ENCODE measurements around the gene KLHL12.

KLHL12 gene

DNA sequence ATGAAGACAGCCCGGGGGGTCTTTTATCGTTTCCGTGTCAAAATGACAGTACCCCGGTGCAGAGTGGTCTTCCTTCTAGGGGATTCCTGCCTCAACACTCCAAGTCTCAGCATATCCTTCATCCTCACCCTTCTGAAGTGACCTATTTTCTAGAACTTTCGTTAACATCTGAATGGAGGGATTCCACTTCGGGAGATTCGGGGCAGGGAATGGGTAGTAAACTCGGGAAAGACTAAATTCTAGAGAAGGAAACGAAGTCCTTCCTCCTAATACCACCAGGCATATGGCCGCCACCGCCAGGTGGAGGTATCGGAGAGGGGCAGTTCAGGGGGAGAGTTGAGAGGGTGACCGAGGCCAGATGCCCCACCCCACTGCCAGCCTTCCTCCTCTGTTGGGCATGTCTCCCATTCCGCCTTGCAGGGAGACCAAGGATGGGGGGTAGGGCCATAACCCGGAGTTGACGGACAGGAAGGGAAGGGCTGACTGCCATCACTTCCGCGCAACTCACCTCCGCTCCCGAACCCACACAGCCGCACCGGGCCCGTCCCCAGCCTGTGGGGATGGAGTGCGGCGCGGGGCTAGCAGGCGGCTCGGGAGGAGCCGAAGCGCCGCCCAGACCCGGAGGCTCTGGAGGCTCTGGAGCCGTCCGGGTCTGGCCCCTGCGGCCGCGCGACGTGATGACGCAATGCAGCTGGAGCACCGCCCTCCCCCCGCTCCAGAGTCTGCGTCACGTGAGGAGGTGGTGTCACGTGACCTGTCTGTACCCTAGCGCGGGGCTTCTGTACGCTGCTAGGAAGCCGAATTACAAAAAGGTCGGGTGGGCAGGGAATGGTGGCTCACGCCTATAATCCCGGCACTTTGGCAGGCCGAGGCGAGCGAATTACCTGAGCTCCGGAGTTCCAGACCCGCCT is at the start of gene KLHL12:
TSS of gene KLHL12 (minus strand) at position 654 of the 911 bp plus-strand sequence. CDS start 2,072 bp downstream, outside the sequence.
- DNase-seq = peak; percentile 95

DNA sequence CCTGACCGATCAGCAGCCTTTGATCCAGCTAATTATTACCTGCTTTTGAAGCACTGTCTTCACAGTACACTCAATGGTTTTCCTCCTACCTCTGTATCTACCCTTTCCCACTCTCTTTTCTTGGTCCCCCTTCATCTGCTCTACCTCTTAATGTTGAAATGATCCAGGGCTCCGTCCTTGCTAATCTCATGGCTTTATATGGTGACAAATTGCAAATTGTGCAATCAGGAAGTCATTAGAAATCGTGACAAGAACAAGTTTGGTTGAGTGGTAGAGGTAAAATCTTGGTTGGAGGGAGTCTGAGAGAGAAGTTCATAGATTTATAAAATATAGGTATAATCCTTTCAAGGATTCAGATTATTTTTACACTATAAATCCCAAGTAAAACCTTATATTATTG is 49.6 kb upstream of the KLHL12 start:
- no peak for DNase-seq

DNA sequence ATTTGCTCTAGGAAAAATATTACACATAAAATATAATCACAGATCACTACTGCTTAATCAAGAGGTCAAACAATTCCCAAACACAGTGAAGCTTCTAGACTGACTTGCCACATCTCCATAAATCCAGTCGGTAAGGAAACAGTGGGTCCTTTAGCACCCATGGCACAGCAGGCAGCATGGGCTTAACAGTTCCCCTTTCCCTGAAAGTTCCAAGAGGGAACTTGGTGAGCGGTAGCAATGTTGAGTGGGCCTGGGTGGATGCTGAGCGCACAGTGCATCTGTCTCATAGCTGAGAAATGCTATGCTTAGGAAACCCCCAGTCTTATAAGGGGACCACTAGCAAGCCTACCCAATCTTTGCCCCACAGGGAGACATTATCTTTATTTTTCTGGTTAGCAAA is 47.8 kb upstream of the KLHL12 start:
- no peak for DNase-seq

DNA sequence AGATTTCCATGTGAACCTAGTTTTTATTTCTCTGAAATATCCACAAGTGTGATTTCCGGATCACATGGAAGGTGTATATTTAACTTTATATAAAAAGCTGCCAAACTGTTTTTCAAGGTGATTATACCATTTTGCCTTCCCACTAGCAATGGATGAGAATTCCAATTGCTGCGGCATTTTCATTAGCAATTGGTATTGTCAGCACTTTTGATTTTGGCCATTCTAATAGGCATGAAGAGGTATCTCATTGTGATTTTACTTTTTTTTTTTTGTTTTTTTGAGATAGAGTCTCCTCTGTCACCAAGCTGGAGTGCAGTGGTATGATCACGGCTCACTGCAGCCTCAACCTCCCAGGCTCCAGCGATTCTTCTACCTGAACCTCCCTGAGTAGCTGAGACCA is 45.0 kb upstream of the KLHL12 start:
- no peak for DNase-seq

DNA sequence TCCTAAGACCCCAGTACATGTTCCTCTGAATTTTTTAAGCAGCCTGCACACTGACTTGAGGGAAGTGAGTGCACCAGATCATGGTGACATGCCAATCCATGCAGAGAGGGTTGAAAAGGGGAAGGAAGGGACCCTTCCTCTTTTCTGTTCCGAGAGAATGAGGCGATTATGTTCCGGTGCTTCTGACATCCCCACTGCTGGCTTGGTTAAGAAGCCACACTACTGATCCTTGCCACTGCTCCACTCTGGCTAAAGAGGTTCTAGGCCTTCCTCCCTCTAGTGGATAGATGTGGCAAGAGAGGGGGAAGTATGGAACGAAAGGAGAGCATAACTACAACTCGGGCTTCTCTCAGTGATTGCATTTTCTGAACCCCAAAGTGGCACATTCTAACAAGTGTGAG is 41.9 kb upstream of the KLHL12 start:
- DNase-seq = peak; percentile 54

DNA sequence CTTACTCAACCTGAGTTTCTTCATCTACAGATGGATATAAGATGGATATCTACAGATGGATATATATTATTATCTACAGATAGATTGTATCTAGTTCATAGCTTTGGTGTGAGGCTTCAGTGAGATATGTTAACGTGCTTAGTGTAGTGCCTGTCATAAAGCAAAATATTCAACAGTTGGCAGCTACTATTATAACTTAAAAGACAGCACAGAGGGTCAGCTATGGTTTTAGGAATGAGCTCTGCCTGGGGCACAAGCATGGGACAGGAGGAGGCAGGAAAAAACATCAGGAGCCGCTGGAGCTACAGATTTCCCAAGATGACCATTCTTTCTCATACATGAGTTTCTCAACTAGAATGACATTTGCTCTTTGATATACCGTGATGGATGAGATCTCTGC is 41.3 kb upstream of the KLHL12 start:
- no peak for DNase-seq

DNA sequence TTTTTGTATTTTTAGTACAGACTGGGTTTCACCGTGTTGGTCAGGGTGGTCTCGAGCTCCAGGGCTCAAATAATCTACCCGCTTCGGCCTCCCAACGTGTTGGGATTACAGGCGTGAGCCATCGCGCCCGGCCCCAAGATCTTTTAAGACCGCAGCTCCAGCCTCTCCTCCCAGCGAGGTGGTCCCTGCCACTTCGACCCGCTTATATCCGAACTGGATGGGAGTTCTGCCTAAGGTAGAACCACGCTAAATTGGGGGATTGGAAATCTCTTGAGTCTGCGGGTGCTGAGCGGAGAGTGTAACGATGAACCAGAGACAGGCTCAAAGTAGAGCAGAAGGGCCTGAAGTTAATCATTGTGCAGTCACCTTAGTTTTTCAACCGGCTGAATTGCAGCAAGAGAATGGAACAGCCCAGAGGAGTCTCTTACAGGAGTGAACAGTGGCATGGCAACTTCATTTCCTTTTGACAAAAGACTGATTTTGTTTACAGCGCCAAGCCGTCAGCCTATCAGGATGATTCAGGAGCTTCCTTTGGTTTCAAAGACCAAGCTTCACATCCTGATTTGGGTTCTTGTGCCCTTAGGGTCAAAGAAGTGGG is 40.7 kb upstream of the KLHL12 start:
- peak; percentile 37 for DNase-seq

DNA sequence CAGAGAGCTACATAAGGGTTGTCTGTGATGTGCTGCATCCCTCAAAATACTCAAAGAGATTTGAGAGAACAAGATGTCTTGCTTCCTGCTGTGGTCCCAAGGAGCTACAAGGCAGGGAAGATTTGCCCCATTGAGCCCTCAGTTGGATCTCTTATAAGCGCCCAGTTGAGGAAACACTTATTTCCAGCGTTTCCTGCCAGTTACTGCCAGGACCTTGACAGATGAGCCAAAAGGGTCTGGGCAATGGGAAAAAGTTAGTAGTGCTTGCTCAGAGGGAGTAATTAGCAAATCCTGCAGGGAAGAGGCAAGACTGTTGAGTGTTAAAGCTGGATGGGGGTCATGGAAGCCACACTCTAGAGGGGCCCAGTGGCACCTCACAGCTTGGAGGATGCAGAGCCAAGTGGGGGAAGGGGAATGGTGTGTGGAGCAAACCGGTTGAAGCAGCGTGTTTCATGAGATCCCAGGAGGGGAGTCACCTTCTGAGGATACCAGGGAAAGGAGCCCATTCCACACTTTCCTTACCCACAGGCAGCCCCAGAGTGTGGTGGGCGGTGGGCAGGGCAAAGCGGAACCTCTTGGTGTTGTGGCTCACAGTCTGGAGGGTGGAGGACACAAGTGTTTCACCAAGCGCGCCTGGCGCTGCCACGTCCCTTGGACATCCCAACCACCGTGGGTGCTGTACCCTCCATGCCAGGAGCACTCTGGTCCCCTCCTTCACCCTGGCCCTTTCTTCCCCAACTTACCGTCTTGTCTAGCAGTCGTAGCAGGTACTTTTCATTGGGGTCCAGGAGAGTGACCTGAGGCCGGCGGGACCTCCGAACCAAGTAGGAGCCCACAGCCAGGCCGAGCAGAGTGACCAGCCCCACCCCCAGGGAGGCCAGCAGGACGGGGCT is 39.2 kb upstream of the KLHL12 start:
- no peak for DNase-seq

DNA sequence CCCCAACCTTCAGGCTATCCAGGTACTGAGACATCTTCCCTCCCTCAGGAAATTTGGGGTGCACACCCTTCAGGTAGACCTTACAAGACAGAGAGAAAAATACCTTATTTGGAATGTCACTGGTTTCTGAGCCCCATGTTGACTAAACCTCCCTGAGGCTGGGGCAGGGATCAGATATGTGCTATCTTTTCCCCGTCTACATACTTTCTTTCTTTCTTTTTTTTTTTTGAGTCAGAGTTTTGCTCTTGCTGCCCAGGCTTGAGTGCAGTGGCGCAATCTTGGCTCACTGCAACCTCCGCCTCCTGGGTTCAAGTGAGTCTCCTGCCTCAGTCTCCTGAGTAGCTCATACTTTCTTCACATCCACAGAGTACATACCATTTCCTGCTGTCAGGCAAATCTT is 38.4 kb upstream of the KLHL12 start:
- no peak for DNase-seq

DNA sequence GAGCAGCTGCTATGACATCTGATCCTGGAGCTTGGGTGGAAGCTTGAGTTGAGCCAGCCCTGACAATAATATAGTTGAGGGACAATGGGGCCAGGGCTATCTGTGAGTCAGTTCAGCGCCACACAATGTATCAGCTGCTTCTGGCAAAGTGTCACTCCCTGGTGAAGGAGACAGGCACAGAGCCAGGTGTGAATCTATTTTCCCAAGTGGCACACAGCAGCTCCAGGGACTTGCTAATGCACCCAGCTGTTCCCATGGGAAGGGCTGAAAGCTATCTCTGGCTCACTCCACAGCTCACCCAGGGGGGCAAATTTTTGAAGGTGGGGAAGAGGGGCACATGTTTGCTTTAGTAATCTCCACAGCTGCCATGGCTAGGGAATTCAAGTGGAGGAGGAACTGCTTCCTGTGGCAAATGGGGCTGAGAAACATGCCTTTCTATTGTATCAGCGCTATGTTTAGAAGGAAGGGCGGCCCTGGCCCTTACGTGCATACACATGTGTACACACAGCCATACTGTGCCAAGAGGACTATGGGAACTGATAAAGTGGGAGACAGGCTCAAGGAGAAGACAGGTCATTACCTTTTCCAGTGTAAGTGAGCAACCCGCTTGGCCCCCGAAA is 37.9 kb upstream of the KLHL12 start:
- DNase-seq = no peak

DNA sequence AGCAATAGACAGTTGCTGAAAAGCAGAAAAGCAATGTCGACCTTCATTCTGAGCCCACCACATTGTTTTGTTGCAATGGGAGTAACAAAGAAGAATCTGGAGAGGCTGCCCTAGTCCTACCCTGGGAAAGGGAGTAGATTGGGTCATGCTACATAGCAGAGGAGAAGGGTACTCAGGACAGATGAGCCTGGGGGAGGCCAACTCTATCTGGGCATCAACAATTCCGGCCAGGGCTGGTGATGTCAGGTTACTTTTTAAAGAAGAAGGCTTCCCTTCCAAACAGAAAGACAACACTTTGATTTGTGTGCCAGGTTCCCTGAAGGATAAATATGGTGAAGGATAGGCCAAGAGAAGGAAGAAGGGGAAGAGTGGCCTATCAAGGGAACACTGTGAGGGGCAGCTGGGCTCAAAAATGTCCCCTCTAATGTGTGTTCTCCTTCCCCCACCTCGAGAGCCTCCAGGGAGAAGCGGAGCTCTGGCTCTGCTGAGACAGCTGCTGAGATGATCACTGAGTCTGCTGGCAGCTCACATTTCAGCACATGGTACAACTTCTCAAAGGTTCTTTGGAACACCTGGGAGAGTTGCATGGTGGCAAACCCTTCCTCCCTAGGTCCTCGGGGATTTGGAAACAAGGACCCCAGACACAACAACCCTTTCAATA is 34.3 kb upstream of the KLHL12 start:
- no peak for DNase-seq

DNA sequence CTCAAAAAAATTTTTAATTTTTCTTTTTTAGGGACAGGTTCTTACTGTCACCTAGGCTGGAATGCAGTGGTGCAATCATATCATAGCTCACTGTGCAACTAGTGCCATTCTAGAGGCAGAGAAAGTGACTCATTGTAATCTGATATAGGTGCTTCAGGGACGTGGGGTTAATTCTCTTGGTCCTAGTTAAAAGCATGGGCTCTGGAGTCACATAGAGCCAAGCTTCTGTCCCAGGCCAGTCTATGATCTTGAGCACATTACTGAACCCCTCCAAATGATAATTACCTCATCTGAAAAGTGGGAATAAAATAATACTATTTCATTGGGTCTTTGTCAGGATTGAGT is 32.2 kb upstream of the KLHL12 start:
- no peak for DNase-seq

DNA sequence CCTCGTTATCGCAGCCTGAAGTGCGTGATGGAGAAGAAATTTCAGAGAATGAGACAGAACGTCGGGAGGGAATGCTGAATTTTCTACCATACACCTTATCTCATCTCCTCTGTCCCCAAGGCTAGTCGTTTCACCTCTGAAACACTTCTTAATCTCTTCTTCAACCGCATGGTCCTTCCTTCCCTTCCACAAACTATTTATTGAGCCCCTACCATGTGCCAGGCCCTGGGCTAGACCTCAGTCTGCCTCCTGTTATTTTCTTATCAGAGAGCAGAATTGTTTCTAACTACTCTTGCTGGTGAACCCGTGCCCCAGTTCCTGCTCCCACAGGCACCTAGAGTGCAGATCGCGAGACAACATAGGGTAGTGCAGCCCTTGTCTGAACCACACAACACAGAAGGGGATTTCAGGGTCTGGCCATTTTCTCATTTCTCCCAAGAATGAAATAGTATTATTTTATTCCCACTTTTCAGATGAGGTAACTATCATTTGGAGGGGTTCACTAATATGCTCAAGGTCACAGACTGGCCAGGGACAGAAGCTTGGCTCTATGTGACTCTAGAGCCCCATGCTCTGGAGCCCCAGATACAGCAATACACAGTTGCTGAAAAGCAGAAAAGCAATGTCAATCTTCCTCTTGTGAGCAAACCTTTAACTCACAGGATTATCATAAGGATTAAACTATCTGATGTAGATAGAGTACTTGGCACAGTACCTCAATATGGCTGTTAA is 31.7 kb upstream of the KLHL12 start:
- DNase-seq = peak; percentile 38

DNA sequence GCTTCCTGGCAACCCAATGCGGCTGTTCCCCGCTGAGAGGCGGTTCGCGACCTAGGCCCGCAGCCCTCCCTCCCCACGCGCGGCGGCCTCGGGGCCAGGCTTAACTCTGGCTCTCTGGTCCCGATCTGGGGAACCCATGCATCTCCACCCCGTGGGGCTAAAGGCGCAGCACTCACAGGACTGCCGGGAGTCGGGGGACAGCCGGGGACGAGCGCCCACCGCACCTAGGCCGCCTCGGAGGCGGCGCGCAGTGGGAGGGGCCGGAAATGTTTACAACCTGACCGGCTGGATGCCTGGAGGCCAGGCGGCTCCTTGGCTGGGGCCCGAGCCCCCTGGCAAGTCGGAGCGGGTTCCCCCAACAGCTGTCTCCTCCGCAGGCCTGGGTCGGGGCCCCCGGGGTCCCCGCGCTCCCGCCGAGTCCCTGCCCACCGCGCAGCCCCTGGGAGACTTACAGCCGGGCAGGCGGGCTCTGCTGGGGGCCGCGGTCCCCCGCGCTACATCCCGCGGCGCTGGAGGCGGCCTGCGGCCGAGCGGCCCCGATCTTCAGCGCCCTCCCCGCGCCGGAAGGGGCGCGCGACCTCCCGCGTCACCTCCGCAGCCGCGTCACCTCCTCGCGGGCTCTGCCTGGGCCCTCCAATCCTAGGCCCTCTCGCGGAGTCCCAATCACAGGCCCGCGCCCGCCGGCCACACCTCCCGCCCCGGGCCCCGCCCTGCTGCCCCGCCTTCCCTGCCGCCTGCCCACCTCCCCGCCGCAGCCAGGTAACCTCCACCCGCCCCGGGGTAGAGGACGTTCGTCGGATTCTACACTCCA is 30.9 kb upstream of the KLHL12 start, which contains the start of gene ADIPOR1:
TSS of gene ADIPOR1 (minus strand) at position 580 of the 811 bp plus-strand sequence. CDS start 7,242 bp downstream, outside the sequence.
- DNase-seq = peak; percentile 95

DNA sequence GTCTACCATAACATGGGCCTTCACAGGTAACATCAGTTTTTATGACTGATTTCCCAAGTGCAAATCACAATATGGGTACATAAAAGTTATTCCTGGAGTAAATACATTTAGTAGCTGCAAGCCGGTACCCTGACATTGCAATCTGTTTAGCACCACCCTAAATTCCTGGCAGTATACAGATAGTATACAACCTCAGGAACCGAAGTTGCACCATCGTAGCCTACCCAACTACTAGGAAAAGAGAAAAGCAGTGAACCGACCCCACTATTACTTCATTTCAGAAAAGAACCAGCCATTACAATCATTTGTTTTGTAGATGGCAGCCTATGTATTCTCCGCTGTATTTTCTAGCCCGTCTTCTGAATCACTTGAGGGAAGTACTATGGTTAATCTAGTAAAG is 29.9 kb upstream of the KLHL12 start:
- DNase-seq = no peak

DNA sequence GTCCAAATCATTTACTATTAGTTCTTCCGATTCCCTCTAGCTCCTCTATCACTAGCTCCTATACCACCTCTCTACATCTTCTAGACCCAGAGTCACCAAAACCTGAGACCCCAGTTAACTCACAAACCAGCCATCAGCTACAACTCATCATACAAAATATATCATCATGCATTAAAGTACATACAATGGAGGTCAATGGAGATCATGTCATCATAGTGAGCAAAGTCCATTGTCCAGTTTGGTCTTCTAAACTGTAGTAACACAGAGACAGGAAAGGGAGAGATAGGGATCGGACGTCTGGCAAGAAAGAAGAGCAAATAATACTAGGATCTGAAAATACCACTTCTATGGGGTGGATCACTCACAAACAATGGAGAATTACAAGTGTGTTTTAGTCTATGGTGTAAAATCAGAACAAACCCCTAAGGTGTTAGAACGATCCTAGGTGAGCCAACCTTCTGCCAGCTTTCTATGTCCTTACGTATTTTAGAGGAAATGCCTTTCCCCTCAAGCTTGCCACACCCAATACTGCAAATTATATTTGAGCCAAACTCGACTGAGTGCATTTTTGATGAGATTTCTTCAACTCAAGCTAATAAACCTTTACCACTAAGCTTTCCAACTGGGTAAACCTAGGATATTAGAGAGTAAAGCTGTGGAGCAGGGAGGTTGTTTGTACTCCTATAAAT is 27.2 kb upstream of the KLHL12 start:
- DNase-seq = no peak

DNA sequence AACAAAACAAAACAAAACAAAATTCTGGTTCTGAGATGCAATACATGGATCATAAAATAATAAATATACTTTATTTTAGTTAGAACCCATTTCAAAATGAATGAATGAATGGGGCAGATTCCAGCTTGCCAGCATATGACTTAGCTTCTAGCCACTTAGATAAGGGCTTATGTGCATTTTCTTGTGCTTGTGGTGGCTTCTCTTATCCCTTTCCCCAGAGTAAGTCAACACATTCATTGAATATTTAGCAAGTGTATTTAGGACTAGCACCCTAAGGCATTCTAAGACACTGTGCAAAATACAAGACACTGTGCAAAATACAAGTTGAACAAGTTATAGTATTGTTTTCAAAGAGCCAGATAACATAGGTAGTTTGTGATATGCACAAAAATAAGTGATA is 26.4 kb upstream of the KLHL12 start:
- DNase-seq = no peak

DNA sequence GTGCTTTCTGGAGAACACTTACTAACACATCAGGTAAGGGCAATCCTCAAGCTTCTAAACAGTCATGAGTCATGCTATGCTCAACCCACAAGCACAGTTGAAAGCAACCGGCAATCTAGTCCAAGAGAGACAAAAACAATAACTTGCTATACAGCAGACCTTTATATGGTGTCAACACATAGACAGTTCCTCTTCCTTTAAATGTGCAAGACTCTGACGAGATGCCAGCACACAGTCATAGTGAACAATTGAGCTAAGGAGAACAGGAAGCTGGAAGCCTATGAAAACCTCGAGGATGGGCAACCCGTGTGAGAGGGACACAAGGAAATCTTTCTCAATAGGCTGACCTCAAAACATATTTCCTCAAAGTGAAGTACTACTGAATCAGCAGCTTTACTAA is 25.8 kb upstream of the KLHL12 start:
- DNase-seq = peak; percentile 25

DNA sequence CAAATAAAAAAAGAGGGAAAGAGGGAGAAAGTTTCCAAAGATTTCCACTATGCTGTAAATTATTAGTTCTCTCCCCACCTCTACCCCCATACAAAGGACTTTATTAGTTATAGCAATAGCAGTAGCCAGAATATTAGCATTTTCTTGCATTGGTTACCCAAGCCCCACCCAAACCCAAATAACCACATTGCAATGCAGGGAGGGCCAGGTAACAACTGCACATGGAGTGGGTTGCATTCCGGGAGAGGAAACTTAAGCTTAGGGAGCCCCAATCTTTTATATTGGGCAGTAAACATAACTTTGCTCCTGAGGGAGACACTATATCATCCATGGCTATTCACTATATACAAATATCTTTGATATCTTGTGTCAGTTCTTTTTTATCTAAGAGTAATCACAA is 25.1 kb upstream of the KLHL12 start:
- no peak for DNase-seq

DNA sequence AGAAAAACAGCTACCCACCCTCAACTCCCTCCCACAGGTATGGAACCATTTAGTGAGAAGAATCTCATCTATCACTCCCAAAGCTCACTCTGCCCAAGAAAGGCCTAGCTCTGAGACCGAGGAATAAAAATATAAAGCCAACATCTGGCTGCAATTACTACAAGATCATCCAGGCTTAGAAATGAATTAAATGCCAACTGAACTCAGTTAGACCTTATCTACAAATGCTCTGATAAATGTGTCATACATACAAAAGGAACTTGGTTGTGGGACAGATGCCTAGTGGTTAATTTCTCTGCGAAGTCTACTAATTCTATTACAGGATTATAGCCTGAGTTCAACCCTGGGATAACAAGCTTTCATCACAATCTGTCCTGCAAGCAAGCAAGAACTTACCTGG is 24.4 kb upstream of the KLHL12 start:
- no peak for DNase-seq

Measured in CD4-positive, alpha-beta T cell treated with Interleukin-12 subunit alpha and Interleukin-12 subunit beta, for 1 hour (primary cell).